ENCODE measurements around the gene SESN3.
"Not testable (repeated sequence)": the region's sequence is repeated elsewhere in the genome, so short reads cannot be mapped to it uniquely, and the experiment has no call there.

DNA sequence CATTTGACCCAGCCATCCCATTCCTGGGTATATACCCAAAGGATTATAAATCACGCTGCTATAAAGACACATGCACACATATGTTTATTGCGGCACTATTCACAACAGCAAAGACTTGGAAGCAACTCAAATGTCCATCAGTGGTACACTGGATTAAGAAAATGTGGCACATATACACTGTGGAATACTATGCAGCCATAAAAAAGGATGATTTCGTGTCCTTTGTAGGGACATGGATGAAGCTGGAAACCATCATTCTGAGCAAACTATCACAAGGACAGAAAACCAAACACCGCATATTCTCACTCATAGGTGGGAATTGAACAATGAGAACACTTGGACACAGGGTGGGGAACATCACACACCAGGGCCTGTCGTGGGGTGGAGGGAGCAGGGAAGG is 42.6 kb upstream of the SESN3 start:
- TF ChIP-seq EZH2 (IDR thresholded peaks at IDR 0.05; ENCODE audit: borderline replicate concordance, low read length): not testable (repeated sequence)
- TF ChIP-seq, protein P1, sequence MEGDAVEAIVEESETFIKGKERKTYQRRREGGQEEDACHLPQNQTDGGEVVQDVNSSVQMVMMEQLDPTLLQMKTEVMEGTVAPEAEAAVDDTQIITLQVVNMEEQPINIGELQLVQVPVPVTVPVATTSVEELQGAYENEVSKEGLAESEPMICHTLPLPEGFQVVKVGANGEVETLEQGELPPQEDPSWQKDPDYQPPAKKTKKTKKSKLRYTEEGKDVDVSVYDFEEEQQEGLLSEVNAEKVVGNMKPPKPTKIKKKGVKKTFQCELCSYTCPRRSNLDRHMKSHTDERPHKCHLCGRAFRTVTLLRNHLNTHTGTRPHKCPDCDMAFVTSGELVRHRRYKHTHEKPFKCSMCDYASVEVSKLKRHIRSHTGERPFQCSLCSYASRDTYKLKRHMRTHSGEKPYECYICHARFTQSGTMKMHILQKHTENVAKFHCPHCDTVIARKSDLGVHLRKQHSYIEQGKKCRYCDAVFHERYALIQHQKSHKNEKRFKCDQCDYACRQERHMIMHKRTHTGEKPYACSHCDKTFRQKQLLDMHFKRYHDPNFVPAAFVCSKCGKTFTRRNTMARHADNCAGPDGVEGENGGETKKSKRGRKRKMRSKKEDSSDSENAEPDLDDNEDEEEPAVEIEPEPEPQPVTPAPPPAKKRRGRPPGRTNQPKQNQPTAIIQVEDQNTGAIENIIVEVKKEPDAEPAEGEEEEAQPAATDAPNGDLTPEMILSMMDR (IDR thresholded peaks at IDR 0.05; ENCODE audit: low read length): not testable (repeated sequence)
